Nasal cavity respiratory epithelium epithelial cell of viscerocranial mucosa (primary cell): ENCODE data around the gene NKPD1. TPM values are rescaled to one million over a fixed set of nuclear protein-coding genes. Genes with fewer than 3 reads are reported as not detected.

Experiments used
- total RNA-seq: library from RNA; depleted of rRNA; stranded (reverse); fragments of >200 nt; gene quantifications from 2 replicates; pipeline ENCODE4 v1.2.3, GENCODE V29; 2014

Gene NKPD1
- total RNA-seq, result 0.34 and 0.93 TPM in 2 replicates

GRCh38 chr19:45160870-45161737 lies at the start of gene NKPD1:
NKPD1 (minus strand) TSS chr19:45160982; CDS start chr19:45160150, 832 bp downstream.

GRCh38 chr19:45178262-45179071 lies 17.7 kb upstream of the NKPD1 start, which contains the start of gene BLOC1S3:
BLOC1S3 (plus strand) TSS chr19:45178784; CDS start chr19:45179297, 513 bp downstream.

GRCh38 chr19:45177817-45178261 lies 17.1 kb upstream of the NKPD1 start, which contains the start of gene TRAPPC6A:
TRAPPC6A (minus strand) TSS chr19:45178237; CDS start chr19:45178218, 19 bp downstream.

Other genes with a start within 250 kb of the NKPD1 start
- gene APOC1, start 246.4 kb downstream of the NKPD1 start, total RNA-seq, result 0.43 TPM in 1 of 2 replicates, not detected in the other
- not detected in 2 replicates for gene APOC4, start 218.7 kb downstream of the NKPD1 start, total RNA-seq
- gene APOC2, start 214.9 kb downstream of the NKPD1 start, total RNA-seq, result not detected in 2 replicates
- gene CLPTM1, start 205.6 kb downstream of the NKPD1 start, total RNA-seq, result 33.5 and 73.4 TPM in 2 replicates
- 5.8 and 14.2 TPM in 2 replicates for gene RELB, start 159.5 kb downstream of the NKPD1 start, total RNA-seq
- 7.2 and 15.0 TPM in 2 replicates for gene CLASRP, start 121.9 kb downstream of the NKPD1 start, total RNA-seq
- 0.68 and 1.2 TPM in 2 replicates for gene ZNF296, start 84.5 kb downstream of the NKPD1 start, total RNA-seq
- 14.9 and 27.0 TPM in 2 replicates for gene GEMIN7, start 81.7 kb downstream of the NKPD1 start, total RNA-seq
- gene PPP1R37, start 67.8 kb downstream of the NKPD1 start, total RNA-seq, result 16.1 and 35.8 TPM in 2 replicates
- gene TRAPPC6A, start 17.3 kb upstream of the NKPD1 start, total RNA-seq, result 7.9 and 8.2 TPM in 2 replicates
- 6.1 and 6.2 TPM in 2 replicates for gene BLOC1S3, start 17.8 kb upstream of the NKPD1 start, total RNA-seq
- gene EXOC3L2, start 84.4 kb upstream of the NKPD1 start, total RNA-seq, result 0.07 TPM in 1 of 2 replicates, not detected in the other
- 6.8 and 40.3 TPM in 2 replicates for gene MARK4, start 90.3 kb upstream of the NKPD1 start, total RNA-seq
- not detected in 2 replicates for gene CKM, start 161.9 kb upstream of the NKPD1 start, total RNA-seq
- gene KLC3, start 179.8 kb upstream of the NKPD1 start, total RNA-seq, result 60.3 and 96.0 TPM in 2 replicates
- gene ERCC2, start 209.6 kb upstream of the NKPD1 start, total RNA-seq, result 7.2 and 10.0 TPM in 2 replicates
- 20.2 and 91.4 TPM in 2 replicates for gene PPP1R13L, start 244.1 kb upstream of the NKPD1 start, total RNA-seq
- 25.6 and 35.5 TPM in 2 replicates for gene POLR1G, start 245.7 kb upstream of the NKPD1 start, total RNA-seq